Measurements from ENCODE around the gene CD200R1L.

DNA sequence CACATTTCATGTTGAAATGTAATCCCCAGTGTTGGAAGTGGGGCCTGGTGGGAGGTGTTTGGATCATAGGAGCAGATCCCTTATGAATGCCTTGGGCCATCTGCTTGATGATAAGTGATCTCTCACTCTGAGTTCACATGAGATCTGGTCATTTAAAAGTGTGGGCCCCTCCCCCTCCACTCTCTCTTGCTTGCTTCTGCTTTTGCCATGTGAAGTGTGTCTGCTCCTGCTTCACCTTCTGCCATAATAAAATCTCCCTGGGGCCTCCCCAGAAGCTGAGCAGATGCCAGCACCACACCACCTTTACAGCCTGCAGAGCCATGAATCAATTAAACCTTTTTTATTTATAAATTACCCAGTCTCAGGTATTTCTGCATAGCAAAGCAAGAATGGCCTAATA, 14.2 kb upstream of the CD200R1L start:
- TF ChIP-seq POLR2AphosphoS5 (IDR thresholded peaks at IDR 0.05; ENCODE audit: low read depth, low read length) (no peak), POLR2A (IDR thresholded peaks at IDR 0.05; ENCODE audit: low read depth, low read length) (no peak)
